Activated naive CD4-positive, alpha-beta T cell treated with anti-CD3 and anti-CD28 coated beads for 36 hours (primary cell): ENCODE measurements around the gene RMRP. TPM values are rescaled to one million over a fixed set of nuclear protein-coding genes. Genes with fewer than 3 reads are reported as not detected.

Experiments used
- CTCF ChIA-PET: fragments of 350-600 bp; sonication (Branson Sonifier 250); formaldehyde crosslinking; loops from one replicate; lab custom pipeline; 2021; ENCODE audit warnings: antibody characterized with exemption; lab: Charles Lee
- DNase-seq: peaks from one replicate; pipeline ENCODE4 v3.0.0-alpha.2; 2020
- H3K27ac Mint-ChIP-seq: one replicate; pipeline ENCODE4 v1.8.0; 2021; ENCODE audit warnings: mild to moderate bottlenecking, mixed read lengths
- H3K27me3 Mint-ChIP-seq: one replicate; pipeline ENCODE4 v1.8.0; 2021; ENCODE audit warnings: low read depth, mixed read lengths
- H3K36me3 Mint-ChIP-seq: one replicate; pipeline ENCODE4 v1.8.0; 2021; ENCODE audit warnings: low read depth, mixed read lengths
- H3K4me1 Mint-ChIP-seq: one replicate; pipeline ENCODE4 v1.8.0; 2021; ENCODE audit warnings: low read depth, mixed read lengths
- H3K4me3 Mint-ChIP-seq: one replicate; pipeline ENCODE4 v1.8.0; 2021; ENCODE audit warnings: mild to moderate bottlenecking, moderate library complexity, mixed read lengths
- H3K9me3 Mint-ChIP-seq: one replicate; pipeline ENCODE4 v1.8.0; 2021; ENCODE audit warnings: mixed read lengths
- intact Hi-C: fragments of 100-400 bp; cut with micrococcal nuclease; formaldehyde crosslinking; loops from one replicate; pipeline ENCODE4 v1.15.1; 2023
- total RNA-seq, 2 experiments: library from RNA; stranded (reverse); gene quantifications; one replicate each; pipeline ENCODE4 v1.2.3, GENCODE V29; 2021

RMRP gene
- total RNA-seq, 2 experiments from 2014 or later: 7,381 to 12,571 TPM

GRCh38 chr9:35686222-35687203 lies 28.7 kb upstream of the RMRP start:
- Mint-ChIP-seq H3K36me3 (no peaks in the 10 kb centered on the region), H3K27ac (no peak overlapping the region), H3K9me3 (no peaks in the 10 kb centered on the region), H3K4me3 (no peak overlapping the region), H3K27me3 (no peaks in the 10 kb centered on the region), H3K4me1 (peaks cover 18% of the 10 kb centered on the region)
- intact Hi-C loops: no loop called here
- CTCF ChIA-PET: interaction anchor here (0.6 to 8.1 kb wide), 4 partner anchors 9 to 63 kb away, joined by 3 to 64 read pairs (median 9); partner anchors contain the start of genes CCDC107 and RMRP
- no peak for DNase-seq

GRCh38 chr9:35685506-35685905 lies 27.7 kb upstream of the RMRP start:
- Mint-ChIP-seq H3K27ac (no peak overlapping the region), H3K4me1 (peaks cover 14% of the 10 kb centered on the region), H3K9me3 (no peaks in the 10 kb centered on the region), H3K27me3 (no peaks in the 10 kb centered on the region), H3K4me3 (no peak overlapping the region), H3K36me3 (no peaks in the 10 kb centered on the region)
- CTCF ChIA-PET: interaction anchor here (1.2 to 8.1 kb wide), 2 partner anchors 10 to 12 kb away, joined by 3 to 64 read pairs; partner anchors contain the start of gene CA9
- no peak for DNase-seq
- intact Hi-C loops: no loop called here

- Mint-ChIP-seq H3K9me3 (no peaks in the 10 kb centered on the region), H3K27me3 (no peaks in the 10 kb centered on the region), H3K36me3 (no peaks in the 10 kb centered on the region), H3K4me1 (peaks cover 14% of the 10 kb centered on the region), H3K4me3 (no peak overlapping the region), H3K27ac (no peak overlapping the region)
- intact Hi-C loops: no loop called here
- CTCF ChIA-PET: interaction anchor here (1.2 to 8.1 kb wide), 2 partner anchors 11 to 12 kb away, joined by 3 to 64 read pairs; partner anchors contain the start of gene CA9
- DNase-seq: no peak
These were observed 27.1 kb upstream of the RMRP start for GRCh38 chr9:35684921-35685320.

- H3K9me3 Mint-ChIP-seq: no peaks in the 10 kb centered on the region
- DNase-seq: no peak
- H3K4me3 Mint-ChIP-seq: no peak overlapping the region
- H3K36me3 Mint-ChIP-seq: no peaks in the 10 kb centered on the region
- intact Hi-C loops: no loop called here
- CTCF ChIA-PET: interaction anchor here (0.7 to 8.1 kb wide), 5 partner anchors 12 to 521 kb away, joined by 3 to 64 read pairs (median 4); partner anchors contain the start of genes CCDC107, RMRP and UNC13B
- H3K27me3 Mint-ChIP-seq: no peaks in the 10 kb centered on the region
- peaks cover 3% of the 10 kb centered on the region for H3K4me1 Mint-ChIP-seq
- no peak overlapping the region for H3K27ac Mint-ChIP-seq
These were observed 25.5 kb upstream of the RMRP start for GRCh38 chr9:35683323-35683722.

- Mint-ChIP-seq H3K4me1 (no peaks in the 10 kb centered on the region), H3K9me3 (no peaks in the 10 kb centered on the region), H3K27ac (no peak overlapping the region), H3K27me3 (no peaks in the 10 kb centered on the region), H3K4me3 (no peak overlapping the region), H3K36me3 (no peaks in the 10 kb centered on the region)
- intact Hi-C loops: no loop called here
- DNase-seq: no peak
- CTCF ChIA-PET: interaction anchor here (0.7 to 8.1 kb wide), 3 partner anchors 13 to 45 kb away, joined by 3 to 64 read pairs (median 4); no protein-coding TSS in a partner anchor
These were observed 24.9 kb upstream of the RMRP start for GRCh38 chr9:35682520-35683315.

- CTCF ChIA-PET: interaction anchor here (8.1 kb wide), 1 partner anchor 14 kb away, joined by 64 read pairs; no protein-coding TSS in a partner anchor
- Mint-ChIP-seq H3K9me3 (no peaks in the 10 kb centered on the region), H3K4me3 (no peak overlapping the region), H3K4me1 (peaks cover 2% of the 10 kb centered on the region), H3K27ac (no peak overlapping the region), H3K36me3 (no peaks in the 10 kb centered on the region), H3K27me3 (no peaks in the 10 kb centered on the region)
- intact Hi-C loops: no loop called here
- no peak for DNase-seq
These were observed 24.2 kb upstream of the RMRP start for GRCh38 chr9:35682051-35682450.

GRCh38 chr9:35681341-35682002 lies 23.7 kb upstream of the RMRP start:
- Mint-ChIP-seq H3K36me3 (no peaks in the 10 kb centered on the region), H3K27ac (no peak overlapping the region), H3K4me3 (no peak overlapping the region), H3K4me1 (peaks cover 4% of the 10 kb centered on the region), H3K9me3 (no peaks in the 10 kb centered on the region), H3K27me3 (no peaks in the 10 kb centered on the region)
- intact Hi-C loops: no loop called here
- CTCF ChIA-PET: interaction anchor here (8.1 kb wide), 1 partner anchor 14 kb away, joined by 64 read pairs; no protein-coding TSS in a partner anchor
- no peak for DNase-seq

- DNase-seq: no peak
- no peaks in the 10 kb centered on the region for H3K9me3 Mint-ChIP-seq
- H3K4me1 Mint-ChIP-seq: peaks cover 6% of the 10 kb centered on the region
- peaks cover 3% of the 10 kb centered on the region for H3K27me3 Mint-ChIP-seq
- H3K36me3 Mint-ChIP-seq: no peaks in the 10 kb centered on the region
- intact Hi-C loops: no loop called here
- no peak overlapping the region for H3K4me3 Mint-ChIP-seq
- H3K27ac Mint-ChIP-seq: no peak overlapping the region
- CTCF ChIA-PET: interaction anchor here (8.1 kb wide), 1 partner anchor 15 kb away, joined by 64 read pairs; no protein-coding TSS in a partner anchor
These were observed 22.7 kb upstream of the RMRP start for GRCh38 chr9:35680331-35681105.

- H3K4me3 Mint-ChIP-seq: no peak overlapping the region
- no peak overlapping the region for H3K27ac Mint-ChIP-seq
- H3K4me1 Mint-ChIP-seq: peaks cover 6% of the 10 kb centered on the region
- H3K9me3 Mint-ChIP-seq: no peaks in the 10 kb centered on the region
- no peak for DNase-seq
- CTCF ChIA-PET: interaction anchor here (0.6 to 8.1 kb wide), 3 partner anchors 16 to 563 kb away, joined by 3 to 64 read pairs (median 3); no protein-coding TSS in a partner anchor
- peaks cover 3% of the 10 kb centered on the region for H3K27me3 Mint-ChIP-seq
- intact Hi-C loops: no loop called here
- no peaks in the 10 kb centered on the region for H3K36me3 Mint-ChIP-seq
These were observed 22.0 kb upstream of the RMRP start for GRCh38 chr9:35679766-35680330.

- H3K27ac Mint-ChIP-seq: no peak overlapping the region
- peaks cover 11% of the 10 kb centered on the region for H3K4me1 Mint-ChIP-seq
- DNase-seq: no peak
- CTCF ChIA-PET: interaction anchor here (0.5 to 8.1 kb wide), 4 partner anchors 9 to 32 kb away, joined by 3 to 64 read pairs (median 4); no protein-coding TSS in a partner anchor
- intact Hi-C loops: no loop called here
- H3K36me3 Mint-ChIP-seq: no peaks in the 10 kb centered on the region
- peaks cover 7% of the 10 kb centered on the region for H3K27me3 Mint-ChIP-seq
- H3K4me3 Mint-ChIP-seq: no peak overlapping the region
- H3K9me3 Mint-ChIP-seq: no peaks in the 10 kb centered on the region
These were observed 21.3 kb upstream of the RMRP start for GRCh38 chr9:35679091-35679490.
